HFFc6 (cell line): ENCODE measurements around the gene CENPP. TPM values are rescaled to one million over a fixed set of nuclear protein-coding genes. Genes with fewer than 3 reads are reported as not detected.

Experiments
- DNase-seq: peaks from one replicate; pipeline ENCODE4 v3.0.0-alpha.2; 2018
- H3K27ac Mint-ChIP-seq: 2 replicates; pipeline ENCODE4 v1.8.0; 2020; ENCODE audit warnings: mild to moderate bottlenecking, mixed read lengths
- H3K27me3 Mint-ChIP-seq: 2 replicates; pipeline ENCODE4 v1.8.0; 2021; ENCODE audit warnings: mild to moderate bottlenecking, moderate library complexity, mixed read lengths; ENCODE audit not compliant: insufficient read depth
- H3K36me3 Mint-ChIP-seq: 2 replicates; pipeline ENCODE4 v1.8.0; 2021; ENCODE audit warnings: low read depth, mixed read lengths
- H3K4me1 Mint-ChIP-seq: 2 replicates; pipeline ENCODE4 v1.8.0; 2020; ENCODE audit warnings: low read depth, mixed read lengths
- H3K4me3 Mint-ChIP-seq: 2 replicates; pipeline ENCODE4 v1.8.0; 2020; ENCODE audit warnings: mild to moderate bottlenecking, moderate library complexity, mixed read lengths
- H3K9me3 Mint-ChIP-seq: 2 replicates; pipeline ENCODE4 v1.8.0; 2020; ENCODE audit warnings: mild to moderate bottlenecking, mixed read lengths
- CTCF ChIP-seq: fragments of 200-600 bp; sonication (generic); IDR thresholded peaks from 2 replicates; pipeline ENCODE4 v1.5.0; 2021; ENCODE audit warnings: antibody characterized with exemption, mild to moderate bottlenecking
- total RNA-seq, 6 experiments: library from RNA; stranded (reverse); fragmentation: NEBNext Ultra II Directional; extraction: Animal tissue kit (Norgen Biotek cat#: 25700); gene quantifications; 2 replicates in 1 of 6; 3 replicates in 5 of 6; pipeline ENCODE4 v1.2.3, GENCODE V29; 2021

The CENPP gene
- total RNA-seq, 6 experiments from 2014 or later = 3.0 to 7.0 (median 6.0) TPM

DNA sequence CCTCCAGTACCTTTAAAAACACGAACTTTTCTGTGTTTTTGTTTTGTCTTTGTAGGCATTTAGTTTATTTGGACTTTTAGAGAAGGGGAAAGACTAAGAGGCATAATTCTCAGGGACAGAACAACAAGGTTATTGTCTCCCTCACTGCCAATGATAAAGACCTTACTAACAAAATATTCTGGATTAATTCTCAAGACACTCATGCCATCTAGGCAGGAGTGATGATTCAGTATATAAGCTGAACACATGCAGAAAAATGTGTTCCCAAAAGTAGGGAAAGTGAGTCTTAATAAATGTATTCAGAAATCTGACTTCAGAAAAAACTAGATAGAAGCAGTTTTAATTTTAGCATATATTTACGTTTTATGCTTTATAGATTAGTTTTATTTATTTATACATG is 173.9 kb downstream of the CENPP start:
- Mint-ChIP-seq H3K4me1 (peaks cover 62% of the 10 kb centered on the region), H3K27me3 (no peaks in the 10 kb centered on the region), H3K9me3 (no peaks in the 10 kb centered on the region), H3K36me3 (no peaks in the 10 kb centered on the region), H3K27ac (no peak overlapping the region), H3K4me3 (no peak overlapping the region)
- DNase-seq = no peak
- no peak for TF ChIP-seq CTCF

DNA sequence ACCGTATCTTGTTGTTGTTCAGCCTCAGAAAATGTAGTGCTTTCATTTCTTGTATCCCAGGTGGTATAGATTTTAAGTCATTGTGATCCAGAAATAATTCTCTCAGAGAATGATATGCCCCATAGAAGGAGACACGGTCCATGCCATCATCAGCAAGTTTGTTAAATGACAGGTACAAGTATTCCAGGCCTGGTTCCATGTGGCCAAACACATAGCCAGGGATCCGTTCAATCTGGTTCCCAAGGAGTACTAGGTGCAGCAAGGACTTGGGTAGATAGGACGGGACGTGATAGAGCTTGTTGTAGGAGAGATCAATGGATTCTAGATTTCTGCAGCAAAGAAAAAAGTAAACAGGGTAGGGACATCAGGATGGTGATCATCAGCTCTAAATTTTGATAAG is 175.0 kb downstream of the CENPP start:
- Mint-ChIP-seq H3K27me3 (no peaks in the 10 kb centered on the region), H3K27ac (no peak overlapping the region), H3K4me3 (no peak overlapping the region), H3K4me1 (peaks cover 62% of the 10 kb centered on the region), H3K9me3 (no peaks in the 10 kb centered on the region), H3K36me3 (no peaks in the 10 kb centered on the region)
- DNase-seq = no peak
- TF ChIP-seq CTCF = no peak

DNA sequence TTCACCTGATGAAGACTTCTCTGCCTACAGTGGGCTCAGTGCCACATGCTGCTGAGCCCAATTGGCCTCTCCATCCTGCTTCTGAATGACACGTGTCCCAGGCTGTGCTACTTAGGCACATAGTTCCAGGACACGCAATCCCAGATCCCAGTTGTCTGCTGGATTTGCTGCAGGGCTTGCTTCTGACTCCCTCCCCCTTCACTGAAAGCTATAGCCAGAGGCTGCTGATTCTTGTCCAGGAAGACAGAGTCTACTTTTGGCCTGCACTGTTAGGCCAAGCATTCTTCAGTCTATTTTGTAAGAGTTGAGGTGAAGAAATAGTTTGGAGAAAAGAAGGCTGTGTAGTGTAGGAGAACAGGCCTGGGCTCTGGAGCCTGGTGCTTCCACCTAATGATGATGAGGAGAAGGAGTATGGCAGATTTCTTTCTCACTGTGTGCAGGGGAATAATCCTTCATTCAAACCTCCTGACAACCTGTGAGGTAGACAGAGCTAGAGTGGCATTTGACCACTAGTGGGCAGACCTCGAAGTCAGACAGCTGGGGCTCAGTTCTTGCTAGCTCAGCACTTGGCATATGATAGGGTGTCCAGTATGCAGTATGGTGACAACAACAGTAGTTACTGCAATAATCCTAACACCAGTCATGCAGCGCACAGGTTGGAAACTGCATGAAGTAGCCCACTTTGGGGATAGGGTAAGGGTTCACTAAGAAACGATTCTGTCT is 176.1 kb downstream of the CENPP start:
- peaks cover 62% of the 10 kb centered on the region for H3K4me1 Mint-ChIP-seq
- H3K36me3 Mint-ChIP-seq = no peaks in the 10 kb centered on the region

DNA sequence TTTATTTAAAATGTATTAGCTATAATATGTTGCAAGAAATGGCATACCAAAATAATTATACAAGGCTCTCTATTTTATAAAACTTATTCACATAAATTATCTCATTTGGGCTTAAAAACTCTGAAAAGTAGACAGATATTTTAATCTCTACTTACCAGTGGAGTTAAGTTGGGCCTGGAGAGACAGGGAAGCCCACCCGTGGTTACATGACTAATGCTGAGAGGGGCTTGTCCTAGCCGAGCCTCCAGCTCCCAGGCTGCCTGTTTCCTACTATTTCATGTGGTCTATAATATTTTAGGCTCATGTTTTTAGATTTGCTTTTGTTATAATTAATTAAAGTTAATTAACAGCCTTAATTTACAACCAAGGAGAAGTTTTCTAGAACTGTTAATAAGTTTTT is 177.4 kb downstream of the CENPP start:
- Mint-ChIP-seq H3K9me3 (no peaks in the 10 kb centered on the region), H3K4me1 (peaks cover 68% of the 10 kb centered on the region), H3K27ac (no peak overlapping the region), H3K4me3 (no peak overlapping the region), H3K27me3 (no peaks in the 10 kb centered on the region), H3K36me3 (no peaks in the 10 kb centered on the region; the same call in 1 of the 2 replicates)
- no peak for DNase-seq
- no peak for TF ChIP-seq CTCF

More for the DNA sequence above, 176.1 kb downstream of the CENPP start:
- Mint-ChIP-seq H3K4me3 (no peak overlapping the region), H3K27me3 (no peaks in the 10 kb centered on the region), H3K27ac (peak overlapping the region; percentile 64), H3K9me3 (no peaks in the 10 kb centered on the region)
- peak; percentile 36 for DNase-seq
- TF ChIP-seq CTCF = peak; percentile 77

GRCh38 chr9:92504881-92505280 is 179.1 kb downstream of the CENPP start:
- DNase-seq = peak; percentile 21
- H3K9me3 Mint-ChIP-seq = no peaks in the 10 kb centered on the region
- H3K4me1 Mint-ChIP-seq = peaks cover 58% of the 10 kb centered on the region
- no peaks in the 10 kb centered on the region for H3K27me3 Mint-ChIP-seq
- H3K27ac Mint-ChIP-seq = peak overlapping the region; percentile 93
- peak overlapping the region; percentile 70 for H3K4me3 Mint-ChIP-seq
- no peaks in the 10 kb centered on the region; the same call in 1 of the 2 replicates for H3K36me3 Mint-ChIP-seq
- TF ChIP-seq CTCF = no peak
